Activated T-cell treated with anti-CD3 and anti-CD28 coated beads for 4 hours (primary cell): ENCODE measurements around the gene TNFRSF12A.

Source experiments
- DNase-seq: peaks from one replicate; pipeline ENCODE4 v3.0.0-alpha.2; 2020

TNFRSF12A gene

GRCh38 chr16:3027489-3027795 lies 7.3 kb downstream of the TNFRSF12A start:
- DNase-seq: no peak

- peak; percentile 83 for DNase-seq
Observed at GRCh38 chr16:3027983-3028715, 8.0 kb downstream of the TNFRSF12A start.

DNA sequence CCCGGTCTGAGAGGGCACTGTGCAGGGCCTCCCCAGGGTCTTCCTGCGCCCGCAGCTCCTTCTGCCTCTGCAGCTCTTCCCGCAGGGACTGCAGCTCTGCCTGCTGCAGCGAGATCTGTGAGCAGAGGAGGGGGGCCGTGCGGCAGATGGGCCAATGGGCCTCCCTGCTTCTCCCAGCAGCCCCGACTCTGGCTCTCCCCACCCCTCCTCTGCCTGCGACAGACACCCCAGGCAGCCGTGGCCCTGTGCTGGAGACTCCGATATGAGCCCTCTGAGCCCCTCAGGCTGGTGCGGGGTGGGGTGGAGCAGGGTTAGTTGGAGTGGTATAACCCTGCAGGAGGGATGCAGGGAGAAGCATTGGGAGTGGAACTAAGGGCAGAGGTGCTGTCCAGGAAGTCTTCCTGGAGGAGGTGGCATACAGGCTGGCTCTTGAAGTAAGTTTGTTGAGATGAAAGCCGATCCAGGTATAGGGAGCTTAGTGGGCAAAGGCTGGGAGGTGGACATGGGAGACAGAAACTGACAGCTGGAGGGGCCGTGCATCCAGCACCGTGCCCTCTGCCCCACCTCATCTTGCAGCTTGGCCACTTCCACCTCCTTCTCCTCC lies 8.7 kb downstream of the TNFRSF12A start:
- DNase-seq: no peak

GRCh38 chr16:3029491-3030221 lies 9.5 kb downstream of the TNFRSF12A start:
- DNase-seq: no peak

GRCh38 chr16:3030222-3031212 lies 10.3 kb downstream of the TNFRSF12A start:
- DNase-seq: no peak

GRCh38 chr16:3032624-3033023 lies 12.5 kb downstream of the TNFRSF12A start:
- DNase-seq: no peak

DNA sequence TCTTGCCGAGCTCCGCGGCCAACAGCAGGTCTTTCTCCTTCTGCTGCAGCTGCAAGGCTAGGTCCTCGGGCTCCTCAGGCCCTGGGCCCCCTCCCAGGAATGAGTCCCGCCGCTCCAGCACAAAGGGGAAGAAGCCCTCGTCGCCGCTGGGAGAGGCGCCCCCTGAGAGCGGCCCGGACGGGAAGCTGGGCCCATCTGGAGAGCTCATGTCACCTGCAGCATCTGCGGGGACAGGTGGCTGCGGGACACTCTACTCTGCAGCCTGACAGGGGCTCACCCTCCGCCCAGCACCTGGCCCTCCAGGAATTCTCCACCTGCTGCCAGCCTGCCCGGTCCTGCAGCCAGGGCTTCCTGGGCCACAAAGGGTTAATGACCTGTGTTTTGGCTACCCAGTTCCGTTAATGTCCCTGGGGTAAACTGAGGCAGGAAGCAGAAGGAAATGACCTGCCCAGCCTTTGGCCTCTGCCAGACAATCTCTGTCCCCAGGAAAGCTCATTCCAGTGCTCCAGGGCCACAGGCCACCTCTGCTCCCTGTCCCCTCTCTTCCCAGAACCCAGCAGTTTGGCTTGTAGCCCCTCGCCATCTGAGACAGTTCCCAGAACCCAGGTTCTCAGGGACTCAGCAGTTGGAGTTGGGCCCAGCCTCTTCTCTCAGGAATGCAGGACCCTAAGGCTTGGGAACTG lies 15.3 kb downstream of the TNFRSF12A start:
- DNase-seq: no peak

DNA sequence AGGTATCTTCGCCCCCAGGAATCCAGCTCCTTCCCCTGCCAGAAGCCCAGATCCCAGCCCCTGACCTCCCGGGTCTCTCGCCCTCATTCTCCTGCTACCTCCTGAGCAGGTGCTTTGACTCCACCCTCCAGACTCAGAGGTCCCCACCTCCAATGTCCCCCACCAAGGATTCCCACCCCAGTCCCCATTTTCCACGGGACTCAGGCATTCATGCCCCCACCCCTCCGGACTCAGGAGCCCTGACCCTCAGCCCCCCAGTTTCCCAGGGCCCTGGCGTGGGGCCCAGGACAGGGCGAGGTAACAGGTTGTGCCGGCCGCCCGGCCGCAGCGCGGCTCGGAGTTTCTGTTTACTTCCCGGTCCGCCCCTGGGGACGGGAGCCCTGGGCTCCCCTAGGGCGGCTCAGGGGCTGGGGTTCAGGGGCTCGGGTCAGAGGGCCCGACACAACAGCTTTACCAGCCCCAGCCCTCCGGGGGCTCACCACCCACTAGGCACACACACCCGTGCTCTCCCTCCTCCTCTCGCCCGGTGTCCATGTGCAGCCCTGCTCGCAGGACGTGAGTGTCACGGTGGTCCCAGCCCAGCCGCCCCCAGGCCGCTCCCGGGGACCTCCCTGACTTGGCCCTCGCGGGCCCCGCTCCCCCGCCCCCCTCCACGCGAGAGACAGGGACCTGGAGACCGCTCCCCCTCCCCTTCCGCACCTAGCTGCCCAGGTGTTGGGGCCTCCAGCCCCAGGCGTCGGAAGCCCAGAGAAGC lies 16.0 kb downstream of the TNFRSF12A start:
- no peak for DNase-seq

- no peak for DNase-seq
Observed at GRCh38 chr16:3036726-3037315, 16.7 kb downstream of the TNFRSF12A start, which contains the start of gene BICDL2. Gene BICDL2, minus strand, starts transcription at chr16:3036944. Its CDS starts 1,448 bp downstream, at chr16:3035496.

- DNase-seq: no peak
Observed at GRCh38 chr16:3038256-3038655, 18.1 kb downstream of the TNFRSF12A start.

GRCh38 chr16:3038896-3039295 lies 18.7 kb downstream of the TNFRSF12A start:
- DNase-seq: no peak

- no peak for DNase-seq
Observed at GRCh38 chr16:3042376-3042775, 22.2 kb downstream of the TNFRSF12A start.

DNA sequence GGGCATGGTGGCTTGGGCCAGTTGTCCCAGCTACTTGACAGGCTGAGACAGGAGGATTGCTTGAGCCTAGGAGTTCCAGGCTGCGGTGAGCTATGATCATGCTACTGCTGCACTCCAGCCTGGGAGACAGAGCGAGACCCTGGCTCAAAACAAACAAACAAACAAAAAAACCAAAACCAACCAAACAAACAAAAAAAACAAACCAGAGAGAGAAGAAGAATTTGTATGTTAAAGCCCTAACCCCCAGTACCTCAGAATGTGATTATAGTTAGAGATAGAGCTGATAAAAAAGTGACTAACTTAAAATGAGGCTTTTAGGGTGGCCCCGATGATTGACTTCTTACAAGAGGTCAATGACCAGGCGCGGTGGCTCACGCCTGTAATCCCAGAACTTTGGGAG lies 24.5 kb downstream of the TNFRSF12A start:
- no peak for DNase-seq

DNA sequence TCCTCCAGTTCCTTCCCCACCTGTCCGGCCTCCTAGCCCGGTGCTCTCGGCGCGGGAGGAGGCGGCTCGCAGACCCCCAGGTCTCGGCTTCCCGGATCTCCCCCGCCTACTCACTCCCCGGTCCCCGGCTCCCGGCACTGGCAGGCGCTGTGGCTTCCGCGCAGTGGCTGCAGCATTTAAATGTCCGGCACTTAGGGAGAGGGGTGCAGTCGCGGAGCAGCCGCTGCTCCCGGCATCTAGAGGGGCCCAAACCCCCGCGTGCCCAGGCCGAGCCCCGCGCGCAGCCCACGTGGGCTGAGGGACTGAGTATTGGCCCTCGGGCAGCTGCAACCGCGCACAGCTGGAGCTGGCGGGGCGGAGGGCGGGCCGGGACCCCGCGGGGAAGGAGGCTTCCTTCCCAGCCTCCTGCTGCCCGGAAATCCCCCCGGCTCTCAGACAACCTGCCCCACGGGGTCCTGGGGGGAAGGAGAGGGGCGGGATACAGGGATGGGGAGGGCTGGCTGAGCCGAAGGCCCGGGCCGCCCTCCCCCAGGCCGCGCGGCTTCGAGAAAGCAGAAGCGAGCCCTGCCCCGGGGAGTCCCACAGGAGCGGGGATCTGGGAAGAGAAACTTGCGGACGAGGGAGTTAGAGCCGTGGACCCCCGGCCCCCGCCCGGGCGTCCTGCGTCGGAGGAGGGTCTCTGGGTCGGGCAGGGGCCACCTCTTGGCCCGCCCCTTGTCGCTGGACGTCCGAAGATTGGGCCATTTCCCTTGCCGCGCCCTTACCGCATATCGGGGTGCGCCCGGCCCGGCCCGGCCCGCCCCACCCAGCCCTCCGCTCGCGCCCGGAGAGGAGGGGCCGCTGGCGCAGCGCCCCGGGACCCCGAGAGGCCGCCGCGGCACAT lies 25.8 kb downstream of the TNFRSF12A start, which contains the start of gene MMP25:
Gene MMP25 (plus strand): TSS at position 804 of the 883 bp plus-strand sequence. CDS start 357 bp downstream, outside the sequence.
- no peak for DNase-seq

DNA sequence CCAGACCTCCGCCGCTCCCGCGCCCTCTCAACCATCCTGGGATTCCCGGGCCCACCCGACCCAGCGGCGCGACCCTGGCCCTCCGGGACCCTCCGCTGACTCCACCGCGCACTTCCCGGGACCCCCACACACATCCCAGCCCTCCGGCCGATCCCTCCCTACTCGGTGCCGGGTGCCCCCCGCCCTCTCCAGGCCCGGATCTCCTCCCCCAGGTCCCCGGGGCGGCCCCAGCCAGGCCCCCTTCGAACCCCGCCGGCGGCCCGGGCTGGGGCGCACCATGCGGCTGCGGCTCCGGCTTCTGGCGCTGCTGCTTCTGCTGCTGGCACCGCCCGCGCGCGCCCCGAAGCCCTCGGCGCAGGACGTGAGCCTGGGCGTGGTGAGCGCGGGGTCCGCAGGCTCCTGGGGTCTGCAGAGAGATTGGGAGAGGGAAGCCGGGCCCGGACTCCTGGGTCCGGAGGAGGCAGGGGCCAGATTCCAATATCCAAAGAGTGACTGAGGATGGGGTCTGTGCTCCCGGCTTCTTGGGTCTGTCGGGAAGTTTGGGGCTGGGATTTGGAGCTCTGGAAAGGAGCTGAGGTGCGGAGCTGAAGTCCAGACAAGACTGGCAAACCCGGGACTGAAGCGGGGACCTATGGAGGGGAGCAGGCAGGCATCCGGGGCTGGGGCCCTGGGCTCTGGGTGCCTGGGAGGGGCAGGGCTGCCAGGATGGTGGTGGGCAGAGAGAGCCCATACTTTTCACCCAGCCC lies 26.6 kb downstream of the TNFRSF12A start:
- DNase-seq: no peak

DNA sequence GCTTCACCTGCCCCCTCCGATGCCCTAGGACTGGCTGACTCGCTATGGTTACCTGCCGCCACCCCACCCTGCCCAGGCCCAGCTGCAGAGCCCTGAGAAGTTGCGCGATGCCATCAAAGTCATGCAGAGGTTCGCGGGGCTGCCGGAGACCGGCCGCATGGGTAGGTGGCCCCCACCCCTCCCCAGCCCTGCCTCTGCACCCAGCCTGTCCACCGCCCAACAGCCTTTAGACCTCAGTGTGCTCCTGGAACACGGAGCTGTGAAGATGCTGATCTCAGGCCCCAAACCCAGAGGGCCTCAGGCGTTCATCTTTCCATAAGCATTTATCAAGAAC lies 27.2 kb downstream of the TNFRSF12A start:
- DNase-seq: no peak

DNA sequence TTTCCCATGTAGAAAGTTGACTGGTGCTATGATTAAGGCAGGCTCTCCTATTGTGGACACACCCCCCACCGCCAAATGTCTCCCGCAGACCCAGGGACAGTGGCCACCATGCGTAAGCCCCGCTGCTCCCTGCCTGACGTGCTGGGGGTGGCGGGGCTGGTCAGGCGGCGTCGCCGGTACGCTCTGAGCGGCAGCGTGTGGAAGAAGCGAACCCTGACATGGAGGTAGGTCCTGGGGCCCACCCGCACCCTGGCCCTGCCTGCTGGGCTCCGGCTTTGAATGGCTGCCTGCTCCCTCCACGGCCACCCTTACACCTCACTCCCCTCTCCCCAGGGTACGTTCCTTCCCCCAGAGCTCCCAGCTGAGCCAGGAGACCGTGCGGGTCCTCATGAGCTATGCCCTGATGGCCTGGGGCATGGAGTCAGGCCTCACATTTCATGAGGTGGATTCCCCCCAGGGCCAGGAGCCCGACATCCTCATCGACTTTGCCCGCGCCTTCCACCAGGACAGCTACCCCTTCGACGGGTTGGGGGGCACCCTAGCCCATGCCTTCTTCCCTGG lies 29.8 kb downstream of the TNFRSF12A start:
- no peak for DNase-seq

DNA sequence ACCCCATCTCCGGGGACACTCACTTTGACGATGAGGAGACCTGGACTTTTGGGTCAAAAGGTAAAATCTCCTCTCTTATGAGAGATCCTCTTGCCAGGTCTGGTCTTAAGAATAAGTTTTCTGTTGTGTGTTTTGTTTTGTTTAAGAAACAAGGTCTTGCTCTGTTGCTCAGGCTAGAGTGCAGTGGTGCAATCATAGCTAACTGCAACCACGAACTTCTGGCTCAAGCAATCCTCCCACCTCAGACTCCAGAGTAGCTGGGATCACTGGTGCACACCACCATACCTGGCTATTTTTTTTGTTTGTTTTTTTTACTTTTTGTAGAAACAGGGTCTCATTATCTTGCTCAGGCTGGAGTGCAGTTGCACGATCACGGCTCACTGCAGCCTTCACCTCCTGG lies 30.3 kb downstream of the TNFRSF12A start:
- DNase-seq: no peak

- no peak for DNase-seq
Observed at GRCh38 chr16:3051009-3051408, 30.8 kb downstream of the TNFRSF12A start.
